PC-3 (cell line): Measurements from ENCODE around the gene FASN. TPM values are rescaled to one million over a fixed set of nuclear protein-coding genes. Genes with fewer than 3 reads are reported as not detected.
"Not testable (repeated sequence)": the region's sequence is repeated elsewhere in the genome, so short reads cannot be mapped to it uniquely, and the experiment has no call there.

Experiments used
- ATAC-seq: fragments of 200-7000 bp; cut with Tn5 transposase; 2 replicates; pipeline ENCODE4 v1.9.1; 2020; ENCODE audit warnings: mild to moderate bottlenecking, moderate library complexity
- BruUV-seq: library from RNA; stranded (reverse); fragments of 400-500 nt; replicated peaks from 2 replicates; lab custom pipeline; 2021; lab: Mats Ljungman, UMichigan
- CTCF ChIA-PET: fragments of 300-600 bp; sonication (Branson Sonifier 250); formaldehyde crosslinking; loops from one replicate; lab custom pipeline; 2022; ENCODE audit warnings: antibody characterized with exemption; lab: Charles Lee
- POLR2A ChIA-PET: fragments of 300-600 bp; sonication (Branson Sonifier 250); formaldehyde crosslinking; loops from one replicate; lab custom pipeline; 2022; ENCODE audit warnings: antibody characterized with exemption; ENCODE audit not compliant: unreplicated experiment; lab: Charles Lee
- DNase-seq: peaks from one replicate; pipeline ENCODE4 v3.0.0-alpha.2; 2015
- H2AFZ ChIP-seq: fragments of 300-600 bp; sonication (generic); 2 replicates; pipeline ENCODE4 v1.6.0; 2016; ENCODE audit warnings: antibody characterized with exemption, low read length
- H3F3A ChIP-seq: fragments of 300-600 bp; sonication (generic); one replicate; pipeline ENCODE4 v1.6.0; 2017; ENCODE audit warnings: antibody characterized with exemption, low read length, control low read depth, mild to moderate bottlenecking; ENCODE audit not compliant: unreplicated experiment
- H3K27ac ChIP-seq: fragments of 300-600 bp; sonication (generic); 2 replicates; pipeline ENCODE4 v1.5.1; 2016; ENCODE audit warnings: mild to moderate bottlenecking, low read length
- H3K27me3 ChIP-seq: fragments of 300-600 bp; sonication (generic); 2 replicates; pipeline ENCODE4 v1.6.1; 2016; ENCODE audit warnings: low read length, mixed read lengths
- H3K36me3 ChIP-seq: fragments of 300-600 bp; sonication (generic); 2 replicates; pipeline ENCODE4 v1.6.1; 2016; ENCODE audit warnings: low read depth, mixed run types, low read length, mixed read lengths
- H3K4me1 ChIP-seq: fragments of 300-600 bp; sonication (generic); 2 replicates; pipeline ENCODE4 v1.5.1; 2016; ENCODE audit warnings: low read length; ENCODE audit not compliant: insufficient read depth
- H3K4me2 ChIP-seq: fragments of 300-600 bp; sonication (generic); 2 replicates; pipeline ENCODE4 v1.6.0; 2016; ENCODE audit warnings: low read length
- H3K4me3 ChIP-seq: fragments of 300-600 bp; sonication (generic); 2 replicates; pipeline ENCODE4 v1.5.1; 2016; ENCODE audit warnings: mild to moderate bottlenecking, low read length, mixed read lengths
- H3K79me2 ChIP-seq: fragments of 300-600 bp; sonication (generic); 2 replicates; pipeline ENCODE4 v1.6.1; 2017; ENCODE audit warnings: low read length, mixed read lengths
- H3K9ac ChIP-seq: fragments of 300-600 bp; sonication (generic); 2 replicates; pipeline ENCODE4 v1.6.0; 2016; ENCODE audit warnings: mild to moderate bottlenecking, low read length
- H3K9me2 ChIP-seq: fragments of 300-600 bp; sonication (generic); replicated peaks from 2 replicates; pipeline ENCODE4 v1.6.1; 2016; ENCODE audit warnings: mixed run types, low read length, mixed read lengths
- H3K9me3 ChIP-seq: fragments of 300-600 bp; sonication (generic); 2 replicates; pipeline ENCODE4 v1.6.1; 2016; ENCODE audit warnings: low read length, mixed read lengths
- H4K20me1 ChIP-seq: fragments of 300-600 bp; sonication (generic); 2 replicates; pipeline ENCODE4 v1.6.1; 2016; ENCODE audit warnings: low read length, mixed read lengths
- CTCF ChIP-seq: fragments of 300-600 bp; sonication (generic); conservative IDR thresholded peaks from 2 replicates; pipeline ENCODE4 v1.5.1; 2017; ENCODE audit warnings: antibody characterized with exemption, low read depth, mild to moderate bottlenecking, low read length
- EZH2 ChIP-seq: fragments of 300-600 bp; sonication (generic); IDR thresholded peaks from one replicate; pipeline ENCODE4 v1.6.1; 2017; ENCODE audit warnings: antibody characterized with exemption, mild to moderate bottlenecking, low read length; ENCODE audit not compliant: unreplicated experiment
- EZH2phosphoT487 ChIP-seq: fragments of 300-600 bp; sonication (generic); IDR thresholded peaks from 2 replicates; pipeline ENCODE4 v1.6.1; 2018; ENCODE audit warnings: mild to moderate bottlenecking, antibody characterized with exemption, low read length, borderline replicate concordance
- intact Hi-C: fragments of 100-400 bp; cut with micrococcal nuclease; formaldehyde crosslinking; loops from 2 replicates; pipeline ENCODE4 v1.9.0; 2023
- total RNA-seq: library from RNA; depleted of rRNA; stranded (reverse); fragments of >200 nt; gene quantifications from 2 replicates; pipeline ENCODE4 v1.2.3, GENCODE V29; 2014

FASN gene
- total RNA-seq, 1 experiment from 2014 or later: 269 TPM

- Histone ChIP-seq H3K27me3 (no peaks in the 10 kb centered on the region), H3K9ac (no peak overlapping the region), H3K36me3 (no peaks in the 10 kb centered on the region), H4K20me1 (no peaks in the 10 kb centered on the region), H3K9me2 (no peaks in the 10 kb centered on the region), H3K4me1 (no peaks in the 10 kb centered on the region), H3K4me3 (no peak overlapping the region), H2AFZ (no peak overlapping the region), H3K27ac (no peak overlapping the region), H3K79me2 (no peaks in the 10 kb centered on the region), H3F3A (no peaks in the 10 kb centered on the region), H3K4me2 (no peak overlapping the region), H3K9me3 (no peaks in the 10 kb centered on the region)
- no peak for ATAC-seq
- TF ChIP-seq CTCF (no peak), EZH2 (no peak), EZH2phosphoT487 (no peak)
- no peak for DNase-seq
- intact Hi-C loops: no loop called here
- POLR2A ChIA-PET: no interaction called here
- no TSS peak for BruUV-seq
- CTCF ChIA-PET: no interaction called here
Observed at GRCh38 chr17:82145550-82146155, 47.6 kb upstream of the FASN start.

GRCh38 chr17:82143333-82143732 is 45.3 kb upstream of the FASN start:
- TF ChIP-seq CTCF (no peak), EZH2phosphoT487 (no peak), EZH2 (no peak)
- Histone ChIP-seq H3K4me1 (no peaks in the 10 kb centered on the region), H3K9ac (no peak overlapping the region), H3K4me3 (no peak overlapping the region), H3F3A (no peaks in the 10 kb centered on the region), H3K79me2 (no peaks in the 10 kb centered on the region), H2AFZ (no peak overlapping the region), H3K36me3 (no peaks in the 10 kb centered on the region), H4K20me1 (no peaks in the 10 kb centered on the region), H3K9me3 (no peaks in the 10 kb centered on the region), H3K27me3 (no peaks in the 10 kb centered on the region), H3K4me2 (no peak overlapping the region), H3K27ac (no peak overlapping the region), H3K9me2 (no peaks in the 10 kb centered on the region)
- CTCF ChIA-PET: no interaction called here
- DNase-seq: no peak
- intact Hi-C loops: no loop called here
- no peak for ATAC-seq
- BruUV-seq: no TSS peak
- POLR2A ChIA-PET: no interaction called here

GRCh38 chr17:82139961-82140360 is 41.9 kb upstream of the FASN start:
- BruUV-seq, CTCF ChIA-PET, POLR2A ChIA-PET: not testable (repeated sequence)

More at GRCh38 chr17:82139961-82140360, 41.9 kb upstream of the FASN start:
- ATAC-seq, H3K9me2 ChIP-seq, H3K9ac ChIP-seq, H3K4me1 ChIP-seq, H3K4me3 ChIP-seq, H3K27ac ChIP-seq, H3K27me3 ChIP-seq, H3K79me2 ChIP-seq, DNase-seq, H3K36me3 ChIP-seq, H4K20me1 ChIP-seq, H3K9me3 ChIP-seq, intact Hi-C loops, H3F3A ChIP-seq, H2AFZ ChIP-seq, H3K4me2 ChIP-seq: not testable (repeated sequence)
